SK-N-SH treated with all-trans-retinoic acid at 6 μM for 48 hours (cell line): ENCODE measurements around the gene PHF8.
A peak's percentile ranks its signal among the peaks of the same experiment; 100 is the strongest.

Experiments used
- BACH2 ChIP-seq: fragments of 250-450 bp; sonication (Bioruptor Pico); IDR thresholded peaks from 2 replicates; pipeline ENCODE4 v1.9.0; 2021; ENCODE audit warnings: mild to moderate bottlenecking, borderline replicate concordance
- CREB5 ChIP-seq: fragments of 250-450 bp; sonication (Bioruptor Pico); IDR thresholded peaks from 2 replicates; pipeline ENCODE4 v1.5.1; 2020; ENCODE audit warnings: low read depth, mild to moderate bottlenecking, moderate library complexity
- PATZ1 ChIP-seq: fragments of 250-450 bp; sonication (Bioruptor Pico); IDR thresholded peaks from 2 replicates; pipeline ENCODE4 v1.8.0; 2020; ENCODE audit warnings: mild to moderate bottlenecking, moderate library complexity, borderline replicate concordance
- PPARA ChIP-seq: fragments of 250-450 bp; sonication (Bioruptor Pico); IDR thresholded peaks from 2 replicates; pipeline ENCODE4 v1.5.0; 2020; ENCODE audit warnings: mild to moderate bottlenecking, borderline replicate concordance

GRCh38 chrX:54044126-54044876 lies at the start of gene PHF8:
- TF ChIP-seq PPARA (CRISPR knock-in tag) (peak; percentile 65; the same call in 1 of the 2 replicates), PATZ1 (CRISPR knock-in tag) (no peak), CREB5 (CRISPR knock-in tag) (no peak), BACH2 (CRISPR knock-in tag) (no peak)
